ENCODE results near the gene CLINT1.

GRCh38 chr5:157827423-157827822 is 31.5 kb downstream of the CLINT1 start:
- no peak for TF ChIP-seq CTCF (IDR thresholded peaks at IDR 0.05)
- no peak for TF ChIP-seq HMGXB4 (CRISPR knock-in tag; IDR thresholded peaks at IDR 0.05)
- no peak for TF ChIP-seq RORB (CRISPR knock-in tag; IDR thresholded peaks at IDR 0.05)
- no peak for TF ChIP-seq ATF3 (CRISPR knock-in tag; conservative IDR thresholded peaks at IDR 0.05)
- TF ChIP-seq RELA (CRISPR knock-in tag; IDR thresholded peaks at IDR 0.05; ENCODE audit: borderline replicate concordance): no peak
- TF ChIP-seq FOXJ3 (CRISPR knock-in tag; IDR thresholded peaks at IDR 0.05; ENCODE audit: borderline replicate concordance): no peak

Data from WTC11 (cell line).